Muscle of arm (tissue), 12 donors: ENCODE results near the gene HMGXB3. TPM values are rescaled to one million over a fixed set of nuclear protein-coding genes. Genes with fewer than 3 reads are reported as not detected.

ENCODE experiments used
- DNase-seq: peaks from one replicate; pipeline ENCODE4 v3.0.0-alpha.2; 2013
- polyA plus RNA-seq, 12 donors: library from polyadenylated mRNA; unstranded; fragments of 120-200 nt; gene quantifications; one replicate each; pipeline ENCODE4 v1.2.1, GENCODE V29; 2013; ENCODE audit not compliant: insufficient read length in 12 of 12

HMGXB3 gene
- polyA plus RNA-seq, 12 donors, result 12.0 to 32.2 (median 16.3) TPM; not detected in 1

- DNase-seq, result no peak
These were observed 18.0 kb upstream of the HMGXB3 start for GRCh38 chr5:149982505-149982904.

GRCh38 chr5:149988126-149988525, 12.4 kb upstream of the HMGXB3 start:
- no peak for DNase-seq

- DNase-seq, result peak; percentile 61
These were observed 9.8 kb upstream of the HMGXB3 start for GRCh38 chr5:149990518-149991376.

GRCh38 chr5:149993471-149993870, 7.1 kb upstream of the HMGXB3 start:
- no peak for DNase-seq

GRCh38 chr5:149995385-149996204, 4.9 kb upstream of the HMGXB3 start:
- DNase-seq, result no peak

- no peak for DNase-seq
These were observed 4.2 kb upstream of the HMGXB3 start for GRCh38 chr5:149996205-149996890.

GRCh38 chr5:149998281-149998680, 2.3 kb upstream of the HMGXB3 start:
- no peak for DNase-seq

- no peak for DNase-seq
These were observed 1.2 kb upstream of the HMGXB3 start for GRCh38 chr5:149999359-149999758.

- DNase-seq, result no peak
These were observed 678 bp upstream of the HMGXB3 start for GRCh38 chr5:149999866-150000255.

GRCh38 chr5:150000990-150001659, 586 bp downstream of the HMGXB3 start:
- DNase-seq, result peak; percentile 22

GRCh38 chr5:150001660-150002486, 1.3 kb downstream of the HMGXB3 start:
- peak; percentile 37 for DNase-seq

- DNase-seq, result no peak
These were observed 5.8 kb downstream of the HMGXB3 start for GRCh38 chr5:150006318-150006717.

- DNase-seq, result no peak
These were observed 6.5 kb downstream of the HMGXB3 start for GRCh38 chr5:150007050-150007449.

- no peak for DNase-seq
These were observed 9.3 kb downstream of the HMGXB3 start for GRCh38 chr5:150009671-150010387.

GRCh38 chr5:150013931-150014330, 13.4 kb downstream of the HMGXB3 start:
- no peak for DNase-seq

- DNase-seq, result no peak
These were observed 13.9 kb downstream of the HMGXB3 start for GRCh38 chr5:150014456-150014855.

- no peak for DNase-seq
These were observed 14.9 kb downstream of the HMGXB3 start for GRCh38 chr5:150015415-150015814.

GRCh38 chr5:150016537-150016936, 16.0 kb downstream of the HMGXB3 start:
- DNase-seq, result no peak

- DNase-seq, result no peak
These were observed 16.9 kb downstream of the HMGXB3 start for GRCh38 chr5:150017226-150018005.
